ENCODE results near the gene PHYHIPL. TPM values are rescaled to one million over a fixed set of nuclear protein-coding genes. Genes with fewer than 3 reads are reported as not detected.
A peak's percentile ranks its signal among the peaks of the same experiment; 100 is the strongest.
"Not testable (repeated sequence)": the region's sequence is repeated elsewhere in the genome, so short reads cannot be mapped to it uniquely, and the experiment has no call there.

PHYHIPL gene
- total RNA-seq, 1 experiment from 2014 or later = not detected

GRCh38 chr10:59190332-59190731 is 13.9 kb downstream of the PHYHIPL start:
- no peak for DNase-seq (ENCODE audit: low read depth)

GRCh38 chr10:59206204-59206720 is 29.8 kb downstream of the PHYHIPL start:
- no peak for DNase-seq (ENCODE audit: low read depth)

GRCh38 chr10:59212301-59212798 is 35.9 kb downstream of the PHYHIPL start:
- no peak for DNase-seq (ENCODE audit: low read depth)

- DNase-seq (ENCODE audit: low read depth) = no peak
Measured at GRCh38 chr10:59214160-59214559, 37.7 kb downstream of the PHYHIPL start.

- DNase-seq (ENCODE audit: low read depth) = no peak
Measured at GRCh38 chr10:59216178-59216869, 39.9 kb downstream of the PHYHIPL start.

GRCh38 chr10:59222788-59223187 is 46.3 kb downstream of the PHYHIPL start:
- no peak for DNase-seq (ENCODE audit: low read depth)

GRCh38 chr10:59223597-59223996 is 47.2 kb downstream of the PHYHIPL start:
- not testable (repeated sequence) for DNase-seq (ENCODE audit: low read depth)

- DNase-seq (ENCODE audit: low read depth) = no peak
Measured at GRCh38 chr10:59225211-59225610, 48.8 kb downstream of the PHYHIPL start.

- DNase-seq (ENCODE audit: low read depth) = peak; percentile 4
Measured at GRCh38 chr10:59227136-59227673, 50.8 kb downstream of the PHYHIPL start.

GRCh38 chr10:59229441-59229840 is 53.0 kb downstream of the PHYHIPL start:
- DNase-seq (ENCODE audit: low read depth) = no peak

GRCh38 chr10:59234194-59234593 is 57.8 kb downstream of the PHYHIPL start:
- DNase-seq (ENCODE audit: low read depth) = peak; percentile 27

- peak; percentile 32 for DNase-seq (ENCODE audit: low read depth)
Measured at GRCh38 chr10:59234816-59235429, 58.5 kb downstream of the PHYHIPL start.

GRCh38 chr10:59236064-59236697 is 59.7 kb downstream of the PHYHIPL start:
- DNase-seq (ENCODE audit: low read depth) = no peak

GRCh38 chr10:59237775-59238174 is 61.3 kb downstream of the PHYHIPL start:
- no peak for DNase-seq (ENCODE audit: low read depth)

GRCh38 chr10:59239108-59239507 is 62.7 kb downstream of the PHYHIPL start:
- DNase-seq (ENCODE audit: low read depth) = not testable (repeated sequence)

- peak; percentile 36 for DNase-seq (ENCODE audit: low read depth)
Measured at GRCh38 chr10:59240582-59241183, 64.2 kb downstream of the PHYHIPL start.

- no peak for DNase-seq (ENCODE audit: low read depth)
Measured at GRCh38 chr10:59242057-59242456, 65.6 kb downstream of the PHYHIPL start.

- DNase-seq (ENCODE audit: low read depth) = no peak
Measured at GRCh38 chr10:59242991-59243390, 66.5 kb downstream of the PHYHIPL start.

GRCh38 chr10:59243611-59244195 is 67.3 kb downstream of the PHYHIPL start:
- DNase-seq (ENCODE audit: low read depth) = no peak

- DNase-seq (ENCODE audit: low read depth) = no peak
Measured at GRCh38 chr10:59244871-59245270, 68.4 kb downstream of the PHYHIPL start.

GRCh38 chr10:59245686-59246085 is 69.2 kb downstream of the PHYHIPL start:
- no peak for DNase-seq (ENCODE audit: low read depth)
